ENCODE measurements around the gene ANKH. TPM values are rescaled to one million over a fixed set of nuclear protein-coding genes. Genes with fewer than 3 reads are reported as not detected.

The ANKH gene
- total and polyA plus RNA-seq, 10 donors: 9.0 to 87.3 (median 46.7) TPM

DNA sequence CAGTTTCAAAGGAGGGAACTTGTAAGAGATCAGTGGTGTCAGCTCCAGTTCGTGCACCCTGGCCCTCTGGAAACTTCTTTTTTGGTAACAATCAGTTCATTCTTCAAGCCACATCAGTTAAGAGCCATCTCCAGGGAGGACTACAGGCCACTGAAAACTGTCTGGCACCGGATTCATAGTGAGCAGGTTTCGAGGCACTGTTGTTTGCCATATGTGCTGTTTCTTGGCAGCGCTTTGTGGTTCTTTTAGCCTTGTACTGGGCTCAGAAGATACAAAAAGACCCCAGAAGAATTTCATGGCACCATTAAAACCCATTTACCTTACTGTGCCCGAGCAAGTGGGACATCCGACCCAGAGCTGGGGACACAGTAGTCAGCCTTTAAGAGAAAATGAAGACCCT lies 138.6 kb downstream of the ANKH start:
- TF ChIP-seq POLR2AphosphoS5 (IDR thresholded peaks at IDR 0.05): no peak
- TF ChIP-seq POLR2A (IDR thresholded peaks at IDR 0.05): no peak
- TF ChIP-seq, protein P1, sequence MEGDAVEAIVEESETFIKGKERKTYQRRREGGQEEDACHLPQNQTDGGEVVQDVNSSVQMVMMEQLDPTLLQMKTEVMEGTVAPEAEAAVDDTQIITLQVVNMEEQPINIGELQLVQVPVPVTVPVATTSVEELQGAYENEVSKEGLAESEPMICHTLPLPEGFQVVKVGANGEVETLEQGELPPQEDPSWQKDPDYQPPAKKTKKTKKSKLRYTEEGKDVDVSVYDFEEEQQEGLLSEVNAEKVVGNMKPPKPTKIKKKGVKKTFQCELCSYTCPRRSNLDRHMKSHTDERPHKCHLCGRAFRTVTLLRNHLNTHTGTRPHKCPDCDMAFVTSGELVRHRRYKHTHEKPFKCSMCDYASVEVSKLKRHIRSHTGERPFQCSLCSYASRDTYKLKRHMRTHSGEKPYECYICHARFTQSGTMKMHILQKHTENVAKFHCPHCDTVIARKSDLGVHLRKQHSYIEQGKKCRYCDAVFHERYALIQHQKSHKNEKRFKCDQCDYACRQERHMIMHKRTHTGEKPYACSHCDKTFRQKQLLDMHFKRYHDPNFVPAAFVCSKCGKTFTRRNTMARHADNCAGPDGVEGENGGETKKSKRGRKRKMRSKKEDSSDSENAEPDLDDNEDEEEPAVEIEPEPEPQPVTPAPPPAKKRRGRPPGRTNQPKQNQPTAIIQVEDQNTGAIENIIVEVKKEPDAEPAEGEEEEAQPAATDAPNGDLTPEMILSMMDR (IDR thresholded peaks at IDR 0.05 in 8 of 11, conservative IDR thresholded peaks at IDR 0.05 in 3 of 11): no peak
- H3K9me3 ChIP-seq: no peaks in the 10 kb centered on the region
- intact Hi-C loops (cut with DNase I; ENCODE audit: low total_unique reads): no loop called here
- H3K4me3 ChIP-seq: no peak overlapping the region
- H3K27me3 ChIP-seq (replicated peaks in 1 of 7): no peaks in the 10 kb centered on the region
- H3K27ac ChIP-seq: no peak overlapping the region
- 86 to 97% (median 96%) methylated on average over 6 of the region's 6 CpGs for WGBS, 5 donors
- H3K36me3 ChIP-seq: peaks cover 0 to 75% (median 2%) of the 10 kb centered on the region in 6 donors
- no peaks in the 10 kb centered on the region for H3K4me1 ChIP-seq
- DNase-seq: no peak

DNA sequence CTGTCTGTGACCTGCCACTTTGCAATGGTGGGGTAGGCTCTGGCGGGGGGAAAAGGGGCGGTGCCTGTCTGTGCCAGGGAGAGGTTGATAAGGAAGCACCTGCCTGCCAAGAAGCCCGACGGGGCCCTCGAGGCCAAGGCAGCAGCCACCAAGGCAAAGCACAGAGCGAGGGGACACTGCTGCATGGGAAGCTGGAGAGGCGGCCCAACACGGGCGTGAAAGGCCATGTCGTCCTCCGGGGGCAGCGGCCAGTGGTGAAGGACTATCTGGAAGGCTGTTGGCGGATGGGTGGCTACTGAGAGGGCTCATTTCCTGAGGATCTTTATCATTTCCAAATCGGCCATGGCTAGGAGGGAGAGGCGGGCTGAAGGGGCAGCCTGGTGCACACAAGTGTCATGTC lies 140.7 kb downstream of the ANKH start:
- DNase-seq: no peak
- H3K4me3 ChIP-seq: no peak overlapping the region
- intact Hi-C loops (cut with DNase I; ENCODE audit: low total_unique reads): no loop called here
- peaks cover 0 to 58% (median 2%) of the 10 kb centered on the region in 6 donors for H3K36me3 ChIP-seq
- H3K9me3 ChIP-seq: no peaks in the 10 kb centered on the region
- no peaks in the 10 kb centered on the region for H3K27me3 ChIP-seq (replicated peaks in 1 of 7)
- no peak overlapping the region for H3K27ac ChIP-seq
- H3K4me1 ChIP-seq: peaks cover 0 to 8% (median 3%) of the 10 kb centered on the region in 6 donors
- TF ChIP-seq, protein P1 (IDR thresholded peaks at IDR 0.05 in 8 of 11, conservative IDR thresholded peaks at IDR 0.05 in 3 of 11): no peak
- TF ChIP-seq POLR2AphosphoS5 (IDR thresholded peaks at IDR 0.05): peak in 1 of 3 donors; percentile 16
- 67 to 81% (median 73%) methylated on average over 15 of the region's 15 CpGs for WGBS, 5 donors

DNA sequence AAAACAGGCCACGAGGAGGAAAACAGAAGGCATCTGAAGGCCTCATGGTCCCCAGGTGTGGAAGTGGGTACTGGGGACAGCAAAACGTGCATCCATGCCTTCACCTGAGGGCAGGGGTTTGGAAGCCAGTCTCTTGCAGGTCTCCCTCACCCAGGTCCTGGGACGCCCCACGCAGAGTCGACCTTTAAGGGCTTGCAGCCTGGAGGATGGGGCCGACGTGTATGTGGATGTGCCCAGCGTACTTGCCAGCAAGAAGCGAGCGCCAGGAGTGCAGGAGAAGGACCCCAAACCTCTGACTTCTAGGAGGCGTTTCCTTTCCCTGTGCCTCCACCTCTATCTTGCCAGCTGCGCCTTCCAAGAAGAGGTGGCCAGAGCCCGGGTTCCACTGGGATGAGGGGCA lies 141.1 kb downstream of the ANKH start:
- DNase-seq: no peak
- 93 to 96% (median 94%) methylated on average over 11 to 13 of the region's 13 CpGs for WGBS, 5 donors
- H3K4me1 ChIP-seq: peaks cover 0 to 8% (median 3%) of the 10 kb centered on the region in 6 donors
- TF ChIP-seq POLR2AphosphoS5 (IDR thresholded peaks at IDR 0.05): no peak
- TF ChIP-seq POLR2A (IDR thresholded peaks at IDR 0.05): no peak
- TF ChIP-seq, protein P1 (IDR thresholded peaks at IDR 0.05 in 8 of 11, conservative IDR thresholded peaks at IDR 0.05 in 3 of 11): no peak
- H3K4me3 ChIP-seq: no peak overlapping the region
- no peaks in the 10 kb centered on the region for H3K27me3 ChIP-seq (replicated peaks in 1 of 7)
- intact Hi-C loops (cut with DNase I; ENCODE audit: low total_unique reads): no loop called here
- H3K9me3 ChIP-seq: no peaks in the 10 kb centered on the region
- H3K36me3 ChIP-seq: peaks cover 0 to 57% (median 2%) of the 10 kb centered on the region in 6 donors
- no peak overlapping the region for H3K27ac ChIP-seq

DNA sequence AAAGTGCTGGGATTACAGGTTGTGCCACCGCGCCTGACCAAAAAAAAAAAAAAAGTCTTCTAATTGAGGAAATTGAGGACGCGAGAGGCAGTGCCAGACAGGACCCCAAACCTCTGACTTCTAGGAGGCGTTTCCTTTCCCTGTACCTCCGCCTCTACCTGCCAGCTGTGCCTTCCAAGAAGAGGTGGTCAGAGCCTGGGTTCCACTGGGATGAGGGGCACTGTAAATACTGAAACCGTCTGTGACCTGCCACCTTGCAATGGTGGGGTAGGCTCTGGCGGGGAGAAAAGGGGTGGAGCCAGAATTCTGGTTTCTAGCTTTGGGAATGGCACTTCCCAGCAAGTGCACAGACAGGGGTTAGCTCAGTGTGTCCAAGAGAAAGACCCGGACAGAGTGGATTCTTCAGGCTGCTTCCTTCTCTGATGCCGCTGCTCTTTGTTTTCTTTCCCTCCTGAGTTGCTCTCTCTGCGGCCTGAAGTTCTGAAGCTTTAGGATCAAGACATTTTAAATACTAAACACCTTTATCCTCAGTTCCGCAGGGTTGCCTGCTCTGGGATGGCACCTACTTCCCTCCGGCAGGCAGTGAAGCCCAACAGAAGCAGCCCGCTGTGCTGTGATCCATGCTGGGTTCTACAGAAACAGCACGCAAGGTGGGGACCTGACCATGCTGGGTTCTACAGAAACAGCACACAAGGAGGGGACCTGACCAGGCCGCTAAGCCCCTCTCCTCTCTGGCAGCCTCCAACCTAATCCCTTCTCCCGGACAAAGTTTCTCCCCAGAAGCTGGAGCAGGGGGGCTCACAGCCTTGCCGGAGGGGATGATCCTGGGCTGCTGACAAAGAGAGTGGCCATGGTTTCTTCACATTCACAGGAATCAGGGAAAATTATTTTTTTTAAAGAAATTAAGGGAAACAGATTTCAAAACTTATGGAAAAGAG lies 141.9 kb downstream of the ANKH start:
- no peaks in the 10 kb centered on the region for H3K27me3 ChIP-seq (replicated peaks in 1 of 7)
- H3K27ac ChIP-seq: no peak overlapping the region
- no peaks in the 10 kb centered on the region for H3K9me3 ChIP-seq
- intact Hi-C loops (cut with DNase I; ENCODE audit: low total_unique reads): loop anchor here (10.0 kb wide), 1 partner anchor 145 kb away; the partner anchor contains the start of gene ANKH
- TF ChIP-seq POLR2A (IDR thresholded peaks at IDR 0.05) (no peak), POLR2AphosphoS5 (IDR thresholded peaks at IDR 0.05) (no peak)
- TF ChIP-seq, protein P1 (IDR thresholded peaks at IDR 0.05 in 8 of 11, conservative IDR thresholded peaks at IDR 0.05 in 3 of 11): no peak
- peaks cover 0 to 57% (median 2%) of the 10 kb centered on the region in 6 donors for H3K36me3 ChIP-seq
- H3K4me1 ChIP-seq: peaks cover 0 to 11% (median 3%) of the 10 kb centered on the region in 6 donors
- H3K4me3 ChIP-seq: no peak overlapping the region
- no peak for DNase-seq
- WGBS, 5 donors: 93 to 95% (median 94%) methylated on average over 18 of the region's 18 CpGs
